HG03558 (cell line): Measurements from ENCODE around the gene VSNL1.

ENCODE experiments used
- ATAC-seq: cut with Tn5 transposase; IDR thresholded peaks from one replicate; pipeline ENCODE4 v1.9.1; 2021; ENCODE audit warnings: moderate number of reproducible peaks; ENCODE audit not compliant: unreplicated experiment; ENCODE audit errors: extremely low read depth

The VSNL1 gene

DNA sequence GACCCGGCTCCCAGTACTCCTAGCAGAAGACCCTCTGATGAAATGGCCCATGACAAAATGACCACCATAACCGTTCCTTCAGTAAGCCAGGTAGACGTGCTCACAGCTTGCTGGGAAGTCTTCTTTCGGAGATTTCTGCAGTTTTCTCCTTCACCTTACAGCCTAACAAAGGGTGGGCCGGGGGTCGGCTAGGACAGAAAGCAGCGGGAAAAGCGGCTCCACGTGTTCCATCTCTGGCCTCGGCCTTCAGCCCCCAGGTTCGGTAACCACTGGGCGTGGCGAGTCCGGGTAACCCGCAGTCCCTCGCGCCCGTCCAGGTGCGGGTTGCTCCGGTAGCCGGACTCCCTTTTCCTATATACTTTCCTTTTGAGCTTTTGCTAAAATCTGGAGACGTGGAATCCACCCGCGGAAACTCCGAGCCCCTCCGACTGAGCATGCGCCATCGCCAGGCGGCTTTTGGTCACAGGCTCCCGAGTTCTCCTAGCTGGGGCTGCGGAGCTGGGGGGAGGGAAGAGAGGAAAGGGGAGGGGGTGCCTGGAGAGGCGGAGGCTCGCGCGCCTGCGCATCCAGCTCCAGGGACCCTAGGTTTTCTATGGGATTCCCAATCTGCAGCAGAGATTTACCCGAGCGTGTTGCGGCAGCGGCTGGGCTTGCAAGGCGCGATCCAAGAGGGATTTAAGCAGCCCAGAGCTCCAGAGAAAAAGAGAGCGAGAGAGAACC lies at the start of gene VSNL1:
VSNL1 (plus strand) TSS at position 604 of the 720 bp plus-strand sequence. CDS start 51,379 bp downstream, outside the sequence.
- no peak for ATAC-seq

DNA sequence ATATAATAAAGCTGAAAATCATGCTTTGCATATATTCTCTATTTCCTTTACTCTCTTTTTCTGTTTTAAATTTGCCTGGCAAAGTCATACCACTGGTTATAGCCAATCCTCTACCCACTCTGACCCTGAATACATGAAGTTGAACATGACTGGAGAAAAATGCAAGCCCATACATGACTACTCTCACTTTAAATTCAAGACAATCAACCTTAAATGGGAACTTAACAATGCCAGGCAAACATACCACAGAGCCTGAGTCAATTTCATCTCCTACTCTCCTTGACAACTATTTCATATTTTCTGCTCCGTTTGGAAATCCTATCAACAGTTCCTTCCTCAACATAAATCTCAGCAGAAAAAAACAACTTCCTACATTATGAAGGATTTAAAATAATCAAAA lies 44.9 kb upstream of the VSNL1 start:
- ATAC-seq: no peak

DNA sequence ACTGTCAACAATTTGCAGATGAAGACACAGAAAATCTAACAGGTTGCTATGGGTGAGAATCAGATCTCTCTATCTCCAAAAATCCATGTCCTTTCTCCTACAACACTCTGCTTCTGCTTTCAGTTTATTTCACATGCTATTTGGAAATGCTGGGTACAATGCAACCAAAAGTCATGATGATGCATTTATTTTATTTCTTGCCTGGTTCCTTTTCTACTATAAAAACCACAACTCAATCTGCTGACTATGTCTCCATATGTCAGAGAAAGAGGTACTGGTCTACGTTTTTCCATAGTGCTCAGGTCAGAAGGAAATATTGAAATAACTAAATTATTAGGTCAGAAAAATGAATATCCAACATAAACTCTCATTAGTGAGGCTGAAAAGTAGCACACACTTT lies 42.8 kb upstream of the VSNL1 start:
- ATAC-seq: no peak

GRCh38 chr2:17506736-17507616 lies 33.5 kb upstream of the VSNL1 start:
- no peak for ATAC-seq

DNA sequence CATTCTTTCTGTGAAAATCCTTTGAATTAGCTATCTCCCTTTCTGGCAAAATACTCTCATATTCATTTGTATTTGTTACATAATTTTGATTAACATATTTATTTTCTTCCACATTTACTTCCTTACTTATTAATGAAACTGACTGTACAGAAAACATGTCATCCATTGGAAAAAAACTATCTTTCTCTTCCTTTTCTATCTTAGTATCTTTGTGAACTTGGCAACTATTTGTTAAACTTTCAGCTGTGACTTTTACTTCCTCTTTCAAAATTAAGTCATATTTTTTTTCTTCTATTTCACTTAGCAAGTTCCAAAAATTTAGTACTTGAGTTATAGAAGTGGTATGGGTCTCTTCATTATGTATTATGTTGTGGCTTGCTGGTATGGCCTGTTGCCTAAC lies 24.8 kb upstream of the VSNL1 start:
- peak; percentile 40 for ATAC-seq

DNA sequence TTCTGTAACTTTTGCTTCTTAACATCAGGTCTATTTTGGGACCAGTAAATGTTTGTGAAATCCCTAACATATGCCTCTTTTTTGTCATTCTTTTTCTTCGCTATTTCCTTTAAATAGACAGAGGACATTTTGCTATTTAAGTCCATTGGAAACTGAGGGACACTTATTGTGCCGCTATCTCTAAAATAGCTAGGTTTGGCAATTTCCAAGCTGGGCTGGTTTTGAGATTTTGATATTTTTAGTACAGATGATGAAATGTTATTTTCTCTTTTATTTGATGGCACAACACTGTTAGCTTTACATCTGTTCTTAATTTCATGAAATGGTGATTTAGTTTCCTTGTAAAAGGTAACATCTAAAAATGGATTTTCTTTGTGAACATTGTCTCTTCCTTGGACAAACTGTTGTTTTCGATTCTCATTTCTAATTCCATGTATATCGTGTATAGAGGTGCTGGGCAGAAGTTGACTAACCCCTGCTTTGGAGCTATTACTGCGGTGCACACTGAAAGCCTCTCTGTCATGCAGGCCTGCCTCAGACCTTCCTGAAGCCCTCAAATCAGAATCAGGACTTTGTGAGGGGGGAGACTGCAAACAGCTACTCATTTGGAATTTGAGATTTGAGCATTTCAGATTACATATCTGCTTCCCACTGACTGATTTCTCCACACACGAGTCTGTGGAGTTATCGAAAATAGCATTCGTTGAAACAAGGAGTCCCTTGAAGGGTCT lies 22.9 kb upstream of the VSNL1 start:
- no peak for ATAC-seq

DNA sequence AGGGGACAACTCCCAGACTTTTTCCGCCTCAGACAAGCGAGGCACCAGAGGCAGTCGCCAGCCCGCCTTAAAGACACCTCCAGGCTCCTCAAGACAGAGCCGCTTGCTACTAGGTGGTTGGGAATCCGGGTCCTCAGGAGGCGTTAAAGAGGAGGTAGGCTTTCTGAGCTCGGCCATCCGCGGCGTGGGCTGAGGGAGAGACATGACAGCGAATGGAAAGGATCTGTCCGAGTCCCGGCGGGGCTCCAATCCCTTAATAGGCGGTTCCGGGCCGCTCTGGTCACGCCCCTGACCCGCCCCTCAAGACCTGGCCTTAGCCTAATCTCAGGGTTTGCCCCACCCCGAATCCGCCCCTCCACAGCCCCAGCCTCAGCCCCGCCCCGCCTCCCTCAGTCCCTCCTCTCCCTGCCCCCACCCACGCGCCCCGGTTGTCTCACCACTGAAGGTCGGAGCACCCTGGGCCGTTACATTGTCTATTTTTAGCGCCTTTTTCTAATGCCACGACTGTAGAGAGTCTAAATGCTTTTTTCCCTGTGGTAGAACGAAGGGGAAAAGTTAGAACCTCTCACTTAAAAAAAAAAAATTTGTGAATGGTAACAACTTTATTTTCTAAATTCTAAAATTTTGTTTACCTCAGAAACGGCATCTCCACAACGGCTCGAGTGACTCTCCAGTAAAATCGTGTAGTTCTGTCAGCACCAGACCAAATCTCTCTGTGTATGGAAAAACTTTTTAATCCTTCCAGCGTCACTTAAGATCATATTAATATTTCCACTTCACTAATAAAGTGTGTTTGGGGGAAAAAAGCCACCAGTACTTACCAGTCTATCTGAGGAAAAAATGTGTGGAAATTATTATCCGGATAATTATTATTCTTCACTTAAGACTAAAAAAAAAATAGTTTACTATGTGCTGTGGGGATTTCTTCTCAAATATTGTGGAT lies 22.0 kb upstream of the VSNL1 start, which contains the start of gene RAD51AP2:
RAD51AP2 (minus strand) TSS at position 229 of the 943 bp plus-strand sequence; CDS start at position 204, 25 bp downstream.
- ATAC-seq: peak; percentile 60

GRCh38 chr2:17519486-17519885 lies 21.0 kb upstream of the VSNL1 start:
- no peak for ATAC-seq

- ATAC-seq: no peak
Measured at GRCh38 chr2:17520761-17521160, 19.7 kb upstream of the VSNL1 start.

GRCh38 chr2:17521621-17522020 lies 18.9 kb upstream of the VSNL1 start:
- no peak for ATAC-seq

DNA sequence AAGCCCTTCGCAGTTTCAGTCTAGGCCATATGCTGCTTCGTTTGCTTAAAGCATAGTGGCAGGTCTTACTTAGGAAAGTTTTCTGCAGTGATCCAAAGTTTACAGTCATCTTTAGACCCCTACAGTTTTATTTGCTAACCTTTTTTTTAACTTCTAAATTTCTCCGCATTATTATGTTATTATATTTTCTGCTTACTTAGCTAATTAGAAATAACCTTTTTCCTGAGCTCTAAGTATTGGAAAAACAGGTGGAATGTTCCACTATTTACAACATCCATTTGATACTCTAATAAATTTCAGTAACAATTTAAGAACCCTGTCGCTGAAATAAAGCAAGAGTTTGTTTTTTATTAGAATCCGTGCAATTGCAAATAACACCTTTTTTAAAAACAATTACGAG lies 18.2 kb upstream of the VSNL1 start:
- ATAC-seq: no peak

- no peak for ATAC-seq
Measured at GRCh38 chr2:17529771-17530170, 10.7 kb upstream of the VSNL1 start.

- ATAC-seq: no peak
Measured at GRCh38 chr2:17533546-17533945, 7.0 kb upstream of the VSNL1 start.

DNA sequence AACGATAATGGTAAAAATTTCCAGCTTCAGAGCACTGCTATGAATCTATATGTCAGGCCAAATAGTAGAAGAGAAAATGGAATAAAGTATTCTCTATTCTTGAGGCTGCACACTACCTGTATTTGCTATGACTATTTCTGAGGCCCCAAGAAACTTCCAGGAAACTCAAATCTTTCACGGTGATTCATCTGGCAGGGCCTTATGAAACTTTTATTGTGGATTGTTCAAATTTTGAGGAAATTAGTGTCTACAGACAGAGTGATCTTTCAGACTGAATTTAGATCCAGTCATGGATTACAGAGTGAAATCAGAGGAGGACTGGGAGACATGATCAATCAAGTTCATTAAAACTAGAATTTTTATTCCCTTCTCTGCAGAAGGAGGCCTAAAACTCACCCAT lies 4.1 kb upstream of the VSNL1 start:
- ATAC-seq: no peak

- ATAC-seq: no peak
Measured at GRCh38 chr2:17538022-17538843, 2.3 kb upstream of the VSNL1 start.

- ATAC-seq: no peak
Measured at GRCh38 chr2:17538844-17539554, 1.5 kb upstream of the VSNL1 start.

- ATAC-seq: no peak
Measured at GRCh38 chr2:17539611-17540092, 844 bp upstream of the VSNL1 start.
